GM21367 (cell line): ENCODE results near the gene RNF41.

Source experiments
- ATAC-seq: cut with Tn5 transposase; IDR thresholded peaks from one replicate; pipeline ENCODE4 v1.9.1; 2021; ENCODE audit not compliant: unreplicated experiment

RNF41 gene

DNA sequence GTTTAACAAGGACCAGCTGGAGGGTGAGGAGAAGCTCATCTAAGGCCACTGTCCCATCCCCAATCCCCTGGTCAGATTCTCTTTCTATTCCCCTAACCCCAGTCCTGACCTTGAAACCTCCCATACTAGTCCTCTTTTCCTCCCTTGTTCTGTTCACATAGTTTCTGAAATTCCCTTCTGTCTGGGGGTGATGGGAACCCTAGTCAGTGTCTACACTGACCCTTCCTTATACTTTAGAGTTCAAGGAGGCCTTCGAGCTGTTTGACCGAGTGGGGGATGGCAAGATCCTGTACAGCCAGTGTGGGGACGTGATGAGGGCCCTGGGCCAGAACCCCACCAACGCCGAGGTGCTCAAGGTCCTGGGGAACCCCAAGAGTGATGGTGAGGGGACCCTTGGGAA, 66.9 kb downstream of the RNF41 start:
- no peak for ATAC-seq

DNA sequence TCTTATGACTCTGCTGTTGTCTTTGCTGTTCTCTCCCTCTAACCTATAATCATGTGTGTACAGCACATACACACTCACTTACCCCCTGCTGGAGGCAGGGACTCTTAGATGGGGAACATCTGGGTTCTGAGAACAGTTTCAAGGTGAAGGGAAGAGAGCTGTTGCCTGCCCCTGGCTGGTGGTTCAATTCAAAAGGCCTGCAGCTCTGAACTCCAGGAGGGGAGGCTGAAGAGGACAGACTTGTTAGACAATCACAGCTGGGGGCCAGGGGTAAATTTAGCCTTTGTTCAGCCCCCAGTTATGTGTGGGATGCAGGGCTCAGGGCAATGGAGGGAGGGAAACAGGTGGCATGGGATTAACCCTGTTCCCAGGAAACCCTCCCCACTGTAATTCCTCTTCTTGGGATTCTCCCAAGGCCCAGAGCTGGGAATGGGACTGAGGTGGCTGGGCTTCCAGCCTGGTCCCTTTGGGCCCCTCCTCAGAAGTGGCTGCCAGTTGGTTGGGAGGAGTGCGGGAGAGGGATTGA, 67.4 kb downstream of the RNF41 start:
- ATAC-seq: no peak

DNA sequence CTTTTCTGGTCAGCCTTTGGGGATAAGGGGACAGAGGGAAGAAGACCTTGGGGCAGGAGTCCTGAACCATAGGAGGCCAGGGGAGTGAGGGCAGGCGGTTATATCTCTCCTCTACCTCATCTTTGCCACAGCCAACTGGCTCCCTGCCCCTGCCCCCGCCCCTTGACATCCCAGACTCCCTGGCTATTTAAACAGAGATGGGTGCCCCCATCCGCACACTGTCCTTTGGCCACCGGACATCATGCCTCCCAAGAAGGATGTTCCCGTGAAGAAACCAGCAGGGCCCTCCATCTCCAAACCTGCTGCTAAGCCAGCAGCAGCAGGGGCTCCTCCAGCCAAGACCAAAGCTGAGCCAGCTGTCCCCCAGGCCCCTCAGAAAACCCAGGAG, 68.0 kb downstream of the RNF41 start:
- no peak for ATAC-seq

DNA sequence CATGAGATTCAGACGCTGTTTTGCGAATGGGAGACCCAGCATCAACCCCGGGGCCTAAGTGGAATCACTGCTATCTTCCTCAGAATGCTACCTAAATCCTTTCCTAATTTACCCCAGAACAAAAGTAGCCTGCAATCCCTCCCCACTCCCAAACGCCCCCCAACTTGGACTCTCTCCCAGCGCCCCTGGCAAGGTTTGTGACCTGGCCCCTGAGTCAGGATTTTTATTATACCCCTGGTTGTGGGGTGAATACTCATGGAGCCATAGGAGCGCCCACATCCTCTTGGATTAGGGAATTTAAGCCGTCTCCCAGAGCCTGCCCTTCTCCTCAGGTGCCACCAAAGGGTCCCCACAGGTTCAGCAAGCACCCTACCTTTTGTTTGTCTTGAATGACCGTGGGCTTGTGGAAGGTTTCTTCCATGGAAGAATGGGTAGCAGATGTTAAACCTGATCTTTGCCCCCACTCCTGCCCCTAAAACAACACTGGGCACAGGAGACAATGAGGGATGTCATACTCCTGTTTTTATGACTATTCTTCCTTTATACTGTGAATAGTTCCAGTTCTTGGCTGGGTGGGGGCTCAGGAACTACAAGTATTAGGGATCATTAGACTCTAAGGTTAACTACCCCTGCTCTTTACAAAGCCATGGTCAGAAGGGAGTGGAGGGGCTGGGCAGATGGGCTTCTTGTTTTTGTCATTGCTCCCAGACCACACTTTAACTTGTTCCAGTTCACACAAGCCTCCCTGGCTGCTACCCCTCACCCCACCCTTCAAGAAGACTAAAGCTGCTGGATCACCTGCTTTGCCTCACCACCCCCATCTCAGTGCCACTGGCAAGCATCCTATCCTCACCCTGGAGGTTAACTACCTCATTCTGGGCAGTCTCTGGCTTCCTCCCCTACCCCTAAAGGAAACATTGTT, 68.7 kb downstream of the RNF41 start:
- no peak for ATAC-seq
